Large intestine (tissue), 3 donors: ENCODE results near the gene ISYNA1. TPM values are rescaled to one million over a fixed set of nuclear protein-coding genes. Genes with fewer than 3 reads are reported as not detected.

Experiments used
- DNase-seq, 2 donors: peaks; one replicate each; pipeline versions ENCODE4 v3.0.0 to v3.0.0-alpha.2; 2013
- H3K27ac ChIP-seq: one replicate; pipeline ENCODE4 v1.5.1; 2013; ENCODE audit warnings: low read length
- H3K27me3 ChIP-seq: 2 replicates; pipeline ENCODE4 v1.6.1; 2013; ENCODE audit warnings: low read length; ENCODE audit not compliant: control insufficient read depth, insufficient read depth
- H3K36me3 ChIP-seq: 2 replicates; pipeline ENCODE4 v1.6.1; 2013; ENCODE audit warnings: low read length; ENCODE audit not compliant: control insufficient read depth, insufficient read depth
- H3K4me1 ChIP-seq: one replicate; pipeline ENCODE4 v1.6.1; 2013; ENCODE audit warnings: low read length; ENCODE audit not compliant: control insufficient read depth, insufficient read depth
- H3K4me3 ChIP-seq: one replicate; pipeline ENCODE4 v1.5.1; 2013; ENCODE audit warnings: low read length
- H3K9me3 ChIP-seq: one replicate; pipeline ENCODE4 v1.6.1; 2013; ENCODE audit warnings: mild to moderate bottlenecking, low read depth, low read length, moderate library complexity; ENCODE audit not compliant: control insufficient read depth
- WGBS: methylation state at CpG from one replicate; pipeline ENCODE4 v1.1.5; 2013; ENCODE audit warnings: low lambda C conversion rate; ENCODE audit not compliant: insufficient coverage; 5-methylcytosine and 5-hydroxymethylcytosine counted together
- polyA plus RNA-seq: library from polyadenylated mRNA; unstranded; fragments of 120-200 nt; gene quantifications from one replicate; pipeline ENCODE4 v1.2.1, GENCODE V29; 2013

Gene ISYNA1
- polyA plus RNA-seq, 1 donor, result 64.4 TPM

DNA sequence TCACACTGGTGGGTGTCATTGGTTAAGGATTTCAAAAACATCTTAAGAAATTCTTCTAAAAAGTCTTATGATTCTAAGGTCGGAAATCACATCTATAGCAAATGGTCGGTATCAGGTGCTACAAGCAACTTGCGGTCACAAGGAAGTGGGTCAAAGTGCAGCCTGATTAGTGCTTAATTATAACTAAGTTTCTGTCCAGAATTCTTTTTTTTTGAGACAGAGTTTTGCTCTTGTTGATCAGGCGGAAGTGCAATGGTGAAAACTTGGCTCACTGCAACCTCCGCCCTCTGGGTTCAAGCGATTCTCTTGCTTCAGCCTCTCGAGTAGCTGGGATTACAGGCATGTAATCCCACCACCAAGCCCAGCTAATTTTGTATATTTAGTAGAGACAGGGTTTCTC lies 53.2 kb downstream of the ISYNA1 start:
- no peak overlapping the region for H3K4me3 ChIP-seq
- H3K4me1 ChIP-seq, result peaks cover 37% of the 10 kb centered on the region
- H3K36me3 ChIP-seq, result peaks cover 13% of the 10 kb centered on the region
- peak; percentile 85 to 94 for DNase-seq
- H3K27me3 ChIP-seq, result no peaks in the 10 kb centered on the region
- H3K27ac ChIP-seq, result peak overlapping the region; percentile 96
- peaks cover 2% of the 10 kb centered on the region for H3K9me3 ChIP-seq
- 40% methylated on average over 1 of the region's 7 CpGs for WGBS

Other genes starting within 250 kb of the ISYNA1 start
- gene MPV17L2, start 244.9 kb downstream of the ISYNA1 start, polyA plus RNA-seq, result 7.3 TPM
- 5.3 TPM for gene RAB3A, start 234.1 kb downstream of the ISYNA1 start, polyA plus RNA-seq
- gene PDE4C, start 211.7 kb downstream of the ISYNA1 start, polyA plus RNA-seq, result 1.2 TPM
- 5.5 TPM for gene IQCN, start 163.7 kb downstream of the ISYNA1 start, polyA plus RNA-seq
- gene JUND, start 156.5 kb downstream of the ISYNA1 start, polyA plus RNA-seq, result 163 TPM
- gene LSM4, start 115.1 kb downstream of the ISYNA1 start, polyA plus RNA-seq, result 94.8 TPM
- 77.2 TPM for gene PGPEP1, start 97.5 kb downstream of the ISYNA1 start, polyA plus RNA-seq
- gene GDF15, start 52.0 kb downstream of the ISYNA1 start, polyA plus RNA-seq, result 20.3 TPM
- gene LRRC25, start 40.5 kb downstream of the ISYNA1 start, polyA plus RNA-seq, result 3.1 TPM
- 105 TPM for gene SSBP4, start 18.7 kb downstream of the ISYNA1 start, polyA plus RNA-seq
- 9.6 TPM for gene ELL, start 83.9 kb upstream of the ISYNA1 start, polyA plus RNA-seq
- gene FKBP8, start 105.4 kb upstream of the ISYNA1 start, polyA plus RNA-seq, result 138 TPM
- gene KXD1, start 119.7 kb upstream of the ISYNA1 start, polyA plus RNA-seq, result 62.4 TPM
- 901 TPM for gene UBA52, start 133.7 kb upstream of the ISYNA1 start, polyA plus RNA-seq
- gene REX1BD, start 150.7 kb upstream of the ISYNA1 start, polyA plus RNA-seq, result 47.2 TPM
- 3.2 TPM for gene CRLF1, start 168.7 kb upstream of the ISYNA1 start, polyA plus RNA-seq
- 12.5 TPM for gene TMEM59L, start 174.7 kb upstream of the ISYNA1 start, polyA plus RNA-seq
- 4.6 TPM for gene KLHL26, start 198.9 kb upstream of the ISYNA1 start, polyA plus RNA-seq
- 21.5 TPM for gene CRTC1, start 245.5 kb upstream of the ISYNA1 start, polyA plus RNA-seq